SK-N-MC (cell line): ENCODE measurements around the gene TMEM120A.
"Not testable (repeated sequence)": the region's sequence is repeated elsewhere in the genome, so short reads cannot be mapped to it uniquely, and the experiment has no call there.

Experiments used
- DNase-seq: peaks from one replicate; pipeline ENCODE4 v3.0.0-alpha.2; 2011; ENCODE audit warnings: low read depth, low spot score
- H3K27ac ChIP-seq: fragments of 200-600 bp; sonication (generic); 2 replicates; pipeline ENCODE4 v1.5.1; 2016; ENCODE audit warnings: mixed run types
- H3K36me3 ChIP-seq: fragments of 200-600 bp; sonication (generic); 2 replicates; pipeline ENCODE4 v1.6.1; 2017; ENCODE audit warnings: antibody characterized with exemption, low read length, mixed read lengths; ENCODE audit not compliant: insufficient read depth
- H3K4me3 ChIP-seq: fragments of 200-600 bp; sonication (generic); 2 replicates; pipeline ENCODE4 v1.5.1; 2016
- H3K9ac ChIP-seq: fragments of 200-600 bp; sonication (generic); 2 replicates; pipeline ENCODE4 v1.8.0; 2017; ENCODE audit warnings: mixed run types, mixed read lengths; ENCODE audit not compliant: insufficient read length
- H3K9me3 ChIP-seq: fragments of 200-600 bp; sonication (generic); 2 replicates; pipeline ENCODE4 v1.6.1; 2017; ENCODE audit warnings: low read depth, mild to moderate bottlenecking, antibody characterized with exemption, low read length, moderate library complexity, mixed read lengths
- EZH2 ChIP-seq: fragments of 200-600 bp; sonication (generic); IDR thresholded peaks from one replicate; pipeline ENCODE4 v1.6.1; 2017; ENCODE audit warnings: antibody characterized with exemption
- FOXP2 ChIP-seq: optimal IDR thresholded peaks from 2 replicates; pipeline ENCODE3; 2011; ENCODE audit warnings: mild to moderate bottlenecking, moderate library complexity; ENCODE audit not compliant: insufficient read depth; ENCODE audit errors: extremely low read length, control extremely low read depth
- POLR2AphosphoS5 ChIP-seq: IDR thresholded peaks from 2 replicates; pipeline ENCODE4 v1.6.1; 2012; ENCODE audit warnings: mild to moderate bottlenecking, low read depth, low read length, borderline replicate concordance

The TMEM120A gene

DNA sequence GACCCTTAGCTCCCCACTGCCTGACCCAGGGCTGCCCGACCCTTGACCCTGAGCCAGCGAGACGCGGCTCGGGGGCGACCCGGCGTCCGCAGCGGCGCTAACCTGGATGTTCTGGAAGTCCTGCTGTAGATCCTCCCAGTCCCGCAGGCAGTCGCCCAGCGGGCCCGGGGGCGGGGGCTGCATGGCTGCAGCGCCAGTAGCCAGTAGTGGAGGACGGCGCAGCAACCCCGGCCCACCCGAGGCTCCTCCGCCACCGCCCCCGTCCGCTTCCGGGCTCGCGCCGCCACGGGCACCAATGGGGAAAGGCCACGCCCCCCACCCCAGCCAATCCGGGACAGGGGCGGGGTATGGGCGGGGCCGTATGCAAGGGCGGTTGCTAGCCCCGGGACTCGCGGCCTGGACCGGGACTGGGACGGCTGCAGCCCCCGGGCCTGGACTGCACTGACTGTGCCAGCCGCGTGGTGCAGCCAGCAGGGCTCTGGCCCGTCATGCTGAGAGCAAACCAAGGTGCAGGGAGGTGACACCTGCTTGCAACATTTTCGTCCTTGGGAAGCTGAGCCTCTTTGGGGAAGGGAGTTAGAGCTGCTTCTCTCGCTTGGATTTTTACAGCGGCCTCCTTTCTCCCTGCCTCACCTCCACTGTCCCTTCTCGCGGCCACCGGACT lies at the start of gene TMEM120A:
Gene TMEM120A, minus strand, starts transcription at position 208 of the 664 bp plus-strand sequence. Its CDS starts 25 bp downstream, at position 183.
- H3K36me3 ChIP-seq, result no peaks in the 10 kb centered on the region
- no peaks in the 10 kb centered on the region for H3K9me3 ChIP-seq
- no peak for DNase-seq
- TF ChIP-seq EZH2 (no peak), POLR2AphosphoS5 (peak; percentile 93)
- peak within 1 kb of the TSS; percentile 53 for H3K9ac ChIP-seq
- no peak within 1 kb of the TSS for H3K27ac ChIP-seq
- peak within 1 kb of the TSS; percentile 87 for H3K4me3 ChIP-seq

DNA sequence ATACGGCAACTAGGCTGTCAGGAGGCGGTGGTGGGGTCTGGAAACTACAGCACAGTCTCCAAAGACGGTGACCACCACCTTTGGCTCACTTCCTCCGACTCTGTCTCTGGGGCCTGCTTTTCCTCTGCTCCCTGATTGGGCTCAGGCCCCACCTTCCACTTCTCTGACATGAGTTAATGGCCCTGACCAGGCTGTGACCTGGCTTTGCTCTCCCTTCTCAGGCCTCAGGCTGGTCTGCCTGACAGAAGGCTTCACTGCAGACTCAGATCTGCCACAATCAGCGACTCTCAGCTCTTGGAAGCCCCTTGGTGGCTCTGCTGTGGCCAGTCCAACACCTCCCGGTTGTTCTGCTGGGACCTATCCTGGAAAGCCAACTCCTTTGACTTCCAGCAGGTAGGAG lies 45.7 kb upstream of the TMEM120A start:
- DNase-seq, result no peak
- no peaks in the 10 kb centered on the region for H3K9me3 ChIP-seq
- H3K4me3 ChIP-seq, result no peak overlapping the region
- TF ChIP-seq EZH2 (no peak), FOXP2 (no peak), POLR2AphosphoS5 (no peak)
- no peaks in the 10 kb centered on the region for H3K36me3 ChIP-seq
- no peak overlapping the region for H3K9ac ChIP-seq
- H3K27ac ChIP-seq, result no peak overlapping the region

DNA sequence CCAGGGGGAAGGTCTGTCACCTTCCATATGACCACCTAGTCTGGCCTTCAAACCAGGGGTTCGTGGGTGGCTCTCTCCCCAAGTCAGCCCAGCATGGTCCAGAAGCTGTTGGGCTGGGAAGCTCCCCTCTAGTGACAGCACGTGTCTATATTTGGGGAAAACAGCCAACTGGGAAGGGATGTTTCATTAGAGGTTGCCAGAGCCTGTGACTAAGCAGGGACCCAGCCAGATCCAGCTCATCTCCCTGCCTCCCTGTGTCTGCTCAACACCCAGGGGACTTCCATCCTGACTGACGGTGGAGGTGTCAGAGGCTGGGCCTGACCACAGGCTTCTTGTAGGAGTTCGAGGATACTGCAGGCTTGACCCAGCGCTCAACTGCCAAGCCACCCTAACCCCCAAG lies 42.9 kb upstream of the TMEM120A start:
- TF ChIP-seq POLR2AphosphoS5 (no peak), EZH2 (no peak), FOXP2 (no peak)

DNA sequence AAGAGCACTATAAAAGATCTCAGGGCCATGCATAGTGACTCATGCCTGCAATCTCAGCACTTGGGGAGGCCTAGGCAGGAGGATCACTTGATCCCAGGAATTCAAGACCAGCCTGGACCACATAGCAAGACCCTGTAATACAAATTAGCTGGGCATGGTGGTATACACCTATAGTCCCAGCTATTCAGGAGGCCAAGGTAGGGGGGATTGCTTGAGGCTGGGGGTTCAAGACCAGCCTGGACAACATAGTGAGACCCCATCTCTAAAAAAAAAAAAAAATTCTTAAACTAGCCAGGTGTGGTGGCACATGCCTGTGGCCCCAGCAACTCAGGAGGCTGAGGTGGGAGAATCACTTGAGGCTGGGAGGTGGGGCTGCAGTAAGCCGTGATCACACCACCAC lies 37.6 kb upstream of the TMEM120A start:
- no peak overlapping the region for H3K9ac ChIP-seq
- no peak overlapping the region for H3K27ac ChIP-seq
- no peak overlapping the region for H3K4me3 ChIP-seq
- no peaks in the 10 kb centered on the region for H3K36me3 ChIP-seq
- no peak for DNase-seq
- no peak for TF ChIP-seq POLR2AphosphoS5
- no peak for TF ChIP-seq EZH2
- TF ChIP-seq FOXP2, result no peak
- no peaks in the 10 kb centered on the region for H3K9me3 ChIP-seq

More for the DNA sequence above, 42.9 kb upstream of the TMEM120A start:
- Histone ChIP-seq H3K4me3 (no peak overlapping the region), H3K9ac (no peak overlapping the region), H3K27ac (no peak overlapping the region), H3K36me3 (no peaks in the 10 kb centered on the region), H3K9me3 (no peaks in the 10 kb centered on the region)
- no peak for DNase-seq

DNA sequence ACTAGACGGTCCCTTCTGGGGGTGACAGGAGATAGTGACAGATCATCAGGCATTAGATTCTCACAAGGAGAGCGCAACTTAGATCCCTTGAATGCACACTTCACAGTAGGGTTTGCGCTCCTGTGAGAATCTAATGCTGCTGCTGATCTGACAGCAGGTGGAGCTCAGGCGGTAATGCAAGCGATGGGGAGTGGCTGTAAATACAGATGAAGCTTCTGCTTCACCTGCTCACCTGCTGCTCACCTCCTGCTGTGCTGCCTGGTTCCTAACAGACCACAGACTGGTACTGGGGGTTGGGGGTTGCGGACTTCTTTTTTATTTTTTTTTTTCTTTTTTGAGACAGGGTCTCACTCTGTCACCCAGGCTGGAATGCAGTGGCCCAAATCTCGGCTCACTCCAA lies 35.3 kb upstream of the TMEM120A start:
- not testable (repeated sequence) for H3K36me3 ChIP-seq, H3K27ac ChIP-seq, H3K9ac ChIP-seq, H3K4me3 ChIP-seq, DNase-seq, H3K9me3 ChIP-seq

DNA sequence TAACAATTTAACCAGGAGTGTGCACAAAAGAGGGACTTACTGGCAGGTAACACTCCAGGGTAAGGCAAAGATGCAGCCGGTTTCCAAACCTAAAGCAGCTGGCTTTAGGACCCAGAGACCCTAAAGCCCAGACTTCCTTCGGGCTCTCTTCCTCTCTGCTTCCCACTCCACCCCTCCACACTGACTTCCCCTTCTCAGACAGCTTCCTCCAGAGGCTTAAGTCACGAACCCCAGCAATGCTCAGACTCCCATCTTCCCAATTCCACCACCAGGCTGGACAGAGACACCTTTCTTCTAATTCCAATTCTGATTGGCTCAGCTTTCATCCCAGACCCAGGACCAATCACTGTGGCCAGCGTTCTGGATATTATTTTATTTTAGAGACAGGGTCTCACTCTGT lies 28.6 kb upstream of the TMEM120A start:
- Histone ChIP-seq H3K4me3 (no peak overlapping the region), H3K9ac (no peak overlapping the region)
- DNase-seq, result no peak

DNA sequence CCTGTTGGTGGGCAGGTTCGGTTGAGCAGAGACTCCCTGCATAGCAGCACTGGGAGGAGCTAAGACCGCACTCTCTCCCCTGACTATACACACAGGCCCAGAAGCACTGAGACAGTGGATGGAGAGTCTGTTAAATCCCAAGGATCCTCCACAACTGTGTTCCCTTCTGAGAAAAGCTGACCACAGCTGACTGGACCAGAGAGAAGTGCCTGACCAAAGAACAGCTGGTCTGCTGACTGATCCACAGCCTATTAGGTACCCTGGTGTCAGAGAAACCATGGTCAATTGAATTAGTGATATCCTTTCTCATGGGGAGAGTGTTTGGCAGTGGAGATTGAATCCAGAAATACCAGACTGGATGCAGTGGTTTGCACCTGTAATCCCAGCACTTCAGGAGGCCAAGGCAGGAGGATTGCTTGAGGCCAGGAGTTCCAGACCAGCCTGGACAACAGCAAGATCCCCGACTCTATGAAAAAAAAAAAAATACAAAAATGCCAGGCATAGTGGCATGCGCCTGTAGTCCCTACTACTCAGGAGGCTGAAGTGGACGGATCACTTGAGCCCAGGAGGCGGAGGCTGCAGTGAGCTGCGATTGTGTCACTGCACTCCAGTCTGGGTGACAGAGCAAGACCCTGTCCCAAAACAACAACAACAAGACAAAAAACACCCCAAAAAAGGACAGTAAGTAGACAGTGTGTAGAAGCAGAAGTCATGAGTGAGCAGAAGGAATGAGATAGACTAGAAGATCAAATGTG lies 27.8 kb upstream of the TMEM120A start:
- H3K4me3 ChIP-seq, result no peak overlapping the region
- DNase-seq, result no peak
- H3K27ac ChIP-seq, result no peak overlapping the region
- no peaks in the 10 kb centered on the region for H3K9me3 ChIP-seq
- no peak overlapping the region for H3K9ac ChIP-seq
- TF ChIP-seq EZH2 (no peak), FOXP2 (no peak), POLR2AphosphoS5 (no peak)
- H3K36me3 ChIP-seq, result no peaks in the 10 kb centered on the region

More for the DNA sequence above, 28.6 kb upstream of the TMEM120A start:
- TF ChIP-seq EZH2, result no peak
- no peak for TF ChIP-seq POLR2AphosphoS5
- no peak for TF ChIP-seq FOXP2
- Histone ChIP-seq H3K36me3 (no peaks in the 10 kb centered on the region), H3K27ac (no peak overlapping the region), H3K9me3 (no peaks in the 10 kb centered on the region)

DNA sequence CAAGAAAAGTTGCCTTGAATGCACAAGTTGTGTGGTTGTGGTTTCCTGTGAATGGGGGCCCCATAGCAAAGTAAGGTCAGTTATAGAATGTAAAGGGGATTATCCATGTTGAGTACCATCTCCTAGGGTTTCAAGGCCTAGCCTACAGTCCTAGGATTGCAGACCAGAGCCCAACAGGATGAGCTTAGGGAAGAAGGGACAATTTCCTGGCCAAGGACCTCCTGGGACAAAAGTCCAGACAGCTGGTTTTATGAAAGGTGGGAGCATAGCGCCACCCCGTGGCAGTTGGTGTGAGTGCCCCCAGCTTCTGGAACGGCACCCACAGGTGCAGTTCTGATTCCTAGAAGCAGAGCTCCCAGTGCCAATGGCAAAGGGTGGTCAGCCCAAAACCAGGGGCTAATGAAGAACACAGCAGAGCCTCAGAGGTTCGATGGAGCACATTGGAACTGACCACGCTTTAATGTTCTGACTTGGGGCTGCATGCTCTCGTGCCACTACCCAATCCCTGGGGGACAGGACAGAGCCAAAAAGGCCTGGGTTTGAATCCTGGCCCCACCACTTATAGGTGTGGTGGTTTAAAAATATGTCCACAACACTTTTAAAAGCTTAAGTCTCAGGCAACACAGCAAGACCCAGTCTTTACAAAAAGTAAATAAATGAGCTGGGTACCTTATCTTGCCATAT lies 25.8 kb upstream of the TMEM120A start:
- no peak overlapping the region for H3K27ac ChIP-seq
- H3K36me3 ChIP-seq, result no peaks in the 10 kb centered on the region
- TF ChIP-seq FOXP2, result no peak
- no peak for TF ChIP-seq POLR2AphosphoS5
- TF ChIP-seq EZH2, result no peak
- no peak overlapping the region for H3K4me3 ChIP-seq
- H3K9me3 ChIP-seq, result no peaks in the 10 kb centered on the region
- H3K9ac ChIP-seq, result no peak overlapping the region
- DNase-seq, result no peak

DNA sequence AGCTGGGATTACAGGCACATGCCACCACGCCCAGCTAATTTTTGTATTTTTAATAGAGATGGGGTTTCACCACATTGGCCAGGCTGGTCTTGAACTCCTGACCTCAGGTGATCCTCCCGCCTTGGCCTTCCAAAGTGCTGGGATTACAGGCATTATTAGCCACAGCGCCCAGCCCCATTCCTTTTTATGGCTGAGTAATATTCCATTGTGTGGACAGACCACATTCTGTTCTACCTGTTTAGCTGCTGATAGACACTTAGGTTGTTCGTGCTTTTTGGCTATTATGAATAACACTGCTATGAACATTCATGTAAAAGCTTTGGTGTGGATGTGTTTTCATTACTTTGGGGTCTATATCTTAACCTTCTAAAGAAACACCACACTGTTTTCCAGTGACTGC lies 24.1 kb upstream of the TMEM120A start:
- DNase-seq, H3K4me3 ChIP-seq, H3K27ac ChIP-seq, H3K9ac ChIP-seq, H3K9me3 ChIP-seq, H3K36me3 ChIP-seq: not testable (repeated sequence)
